Trophoblast cell (in vitro differentiated cells and primary cell): ENCODE measurements around the gene C6orf62.
A peak's percentile ranks its signal among the peaks of the same experiment; 100 is the strongest.
"Not testable (repeated sequence)": the region's sequence is repeated elsewhere in the genome, so short reads cannot be mapped to it uniquely, and the experiment has no call there.

ENCODE experiments used
- DNase-seq, 2 donors: peaks; one replicate each; pipeline ENCODE4 v3.0.0-alpha.2; 2016
- H2AFZ ChIP-seq: 2 replicates; pipeline ENCODE4 v1.6.1; 2013; ENCODE audit warnings: low read length, moderate library complexity, mild to moderate bottlenecking; ENCODE audit not compliant: insufficient read depth, poor library complexity
- H2AK5ac ChIP-seq: 2 replicates; pipeline ENCODE4 v1.6.1; 2013; ENCODE audit warnings: mild to moderate bottlenecking, low read length
- H2BK120ac ChIP-seq: 2 replicates; pipeline ENCODE4 v1.6.1; 2013; ENCODE audit warnings: low read length, mild to moderate bottlenecking, moderate library complexity; ENCODE audit not compliant: insufficient read depth, poor library complexity
- H2BK12ac ChIP-seq: 2 replicates; pipeline ENCODE4 v1.6.1; 2013; ENCODE audit warnings: mild to moderate bottlenecking, low read length, moderate library complexity
- H2BK5ac ChIP-seq: 2 replicates; pipeline ENCODE4 v1.6.1; 2013; ENCODE audit warnings: low read length, low read depth, moderate library complexity, mild to moderate bottlenecking; ENCODE audit not compliant: poor library complexity
- H3K14ac ChIP-seq: 2 replicates; pipeline ENCODE4 v1.6.1; 2013; ENCODE audit warnings: mild to moderate bottlenecking, low read length
- H3K18ac ChIP-seq: 2 replicates; pipeline ENCODE4 v1.6.1; 2013; ENCODE audit warnings: mild to moderate bottlenecking, low read length
- H3K23ac ChIP-seq: 2 replicates; pipeline ENCODE4 v1.6.1; 2013; ENCODE audit warnings: low read length
- H3K27ac ChIP-seq: 2 replicates; pipeline ENCODE4 v1.5.1; 2013; ENCODE audit warnings: low read depth, mild to moderate bottlenecking, inconsistent platforms, low read length, moderate library complexity
- H3K27me3 ChIP-seq: 2 replicates; pipeline ENCODE4 v1.6.1; 2013; ENCODE audit warnings: inconsistent platforms, mild to moderate bottlenecking, low read length, moderate library complexity; ENCODE audit not compliant: insufficient read depth
- H3K36me3 ChIP-seq, 2 experiments: 1 replicate in 1 of 2; 2 replicates in 1 of 2; pipeline ENCODE4 v1.6.1; 2013; ENCODE audit warnings: low read length in 2 of 2, mild to moderate bottlenecking in 2 of 2, moderate library complexity in 1 of 2; ENCODE audit not compliant: insufficient read depth in 2 of 2, control insufficient read depth in 1 of 2
- H3K4ac ChIP-seq: 2 replicates; pipeline ENCODE4 v1.6.1; 2013; ENCODE audit warnings: low read depth, mild to moderate bottlenecking, low read length, moderate library complexity
- H3K4me1 ChIP-seq, 2 experiments: 1 replicate in 1 of 2; 2 replicates in 1 of 2; pipeline ENCODE4 v1.6.1; 2013; ENCODE audit warnings: low read length in 2 of 2, mild to moderate bottlenecking in 2 of 2, moderate library complexity in 1 of 2; ENCODE audit not compliant: insufficient read depth in 2 of 2, control insufficient read depth in 1 of 2
- H3K4me2 ChIP-seq: 2 replicates; pipeline ENCODE4 v1.6.1; 2013; ENCODE audit warnings: inconsistent platforms, mild to moderate bottlenecking, low read length, moderate library complexity
- H3K4me3 ChIP-seq: 2 replicates; pipeline ENCODE4 v1.5.1; 2013; ENCODE audit warnings: mild to moderate bottlenecking, low read depth, low read length, inconsistent platforms
- H3K79me1 ChIP-seq: one replicate; pipeline ENCODE4 v1.6.1; 2013; ENCODE audit warnings: low read length
- H3K79me2 ChIP-seq: 2 replicates; pipeline ENCODE4 v1.6.1; 2013; ENCODE audit warnings: low read length, mild to moderate bottlenecking; ENCODE audit not compliant: control insufficient read depth, insufficient read depth, poor library complexity
- H3K9ac ChIP-seq: 2 replicates; pipeline ENCODE4 v1.6.1; 2013; ENCODE audit warnings: mild to moderate bottlenecking, low read length
- H3K9me3 ChIP-seq: 2 replicates; pipeline ENCODE4 v1.6.1; 2013; ENCODE audit warnings: low read depth, mild to moderate bottlenecking, control low read depth, inconsistent platforms, low read length; ENCODE audit not compliant: insufficient read depth
- H4K12ac ChIP-seq: 2 replicates; pipeline ENCODE4 v1.6.1; 2013; ENCODE audit warnings: low read depth, mild to moderate bottlenecking, low read length, moderate library complexity
- H4K8ac ChIP-seq: 2 replicates; pipeline ENCODE4 v1.6.1; 2013; ENCODE audit warnings: low read depth, mild to moderate bottlenecking, low read length, moderate library complexity
- H4K91ac ChIP-seq: one replicate; pipeline ENCODE4 v1.6.1; 2013; ENCODE audit warnings: low read depth, mild to moderate bottlenecking, low read length, moderate library complexity
- WGBS: extraction: QIAGEN DNeasy Blood & Tissue Kit; methylation state at CpG from one replicate; pipeline ENCODE4 v1.1.7; 2013; ENCODE audit warnings: missing lambda C conversion rate; ENCODE audit not compliant: insufficient read length, insufficient coverage; ENCODE audit errors: extremely low coverage; 5-methylcytosine and 5-hydroxymethylcytosine counted together

The C6orf62 gene

DNA sequence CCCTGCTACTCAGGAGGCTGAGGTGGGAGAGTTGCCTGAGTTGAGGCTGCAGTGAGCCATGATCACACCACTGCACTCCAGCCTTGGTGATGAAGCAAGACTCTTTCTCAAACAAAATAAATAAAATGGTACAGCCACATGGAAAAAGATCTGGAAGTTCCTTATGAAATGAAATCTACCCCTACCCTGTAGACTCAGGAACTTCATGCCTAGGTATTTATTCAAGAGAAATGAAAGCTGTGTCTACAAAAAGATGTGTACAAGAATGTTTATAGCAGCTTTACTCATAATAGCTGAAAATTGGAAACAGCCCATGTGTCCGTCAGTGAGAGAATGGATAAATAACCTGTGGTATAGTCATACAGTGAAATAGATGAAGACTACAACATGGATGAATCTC is 15.2 kb upstream of the C6orf62 start:
- Histone ChIP-seq H3K4me1 (no peaks in the 10 kb centered on the region), H2BK120ac (no peak overlapping the region), H3K9ac (no peak overlapping the region), H4K91ac (no peak overlapping the region), H3K27me3 (no peaks in the 10 kb centered on the region), H3K4me3 (no peak overlapping the region), H3K79me1 (no peaks in the 10 kb centered on the region), H2BK12ac (no peak overlapping the region), H3K4me2 (no peak overlapping the region), H4K8ac (no peak overlapping the region), H4K12ac (no peak overlapping the region), H3K9me3 (peaks cover 6% of the 10 kb centered on the region), H3K14ac (no peak overlapping the region), H2AK5ac (no peak overlapping the region), H2BK5ac (no peak overlapping the region), H3K23ac (no peak overlapping the region), H3K36me3 (no peaks in the 10 kb centered on the region), H3K18ac (no peak overlapping the region), H3K79me2 (no peaks in the 10 kb centered on the region), H2AFZ (no peak overlapping the region), H3K4ac (no peak overlapping the region), H3K27ac (no peak overlapping the region)
- WGBS = no CpG with 5 or more reads among the region's 1 CpG
- no peak for DNase-seq

DNA sequence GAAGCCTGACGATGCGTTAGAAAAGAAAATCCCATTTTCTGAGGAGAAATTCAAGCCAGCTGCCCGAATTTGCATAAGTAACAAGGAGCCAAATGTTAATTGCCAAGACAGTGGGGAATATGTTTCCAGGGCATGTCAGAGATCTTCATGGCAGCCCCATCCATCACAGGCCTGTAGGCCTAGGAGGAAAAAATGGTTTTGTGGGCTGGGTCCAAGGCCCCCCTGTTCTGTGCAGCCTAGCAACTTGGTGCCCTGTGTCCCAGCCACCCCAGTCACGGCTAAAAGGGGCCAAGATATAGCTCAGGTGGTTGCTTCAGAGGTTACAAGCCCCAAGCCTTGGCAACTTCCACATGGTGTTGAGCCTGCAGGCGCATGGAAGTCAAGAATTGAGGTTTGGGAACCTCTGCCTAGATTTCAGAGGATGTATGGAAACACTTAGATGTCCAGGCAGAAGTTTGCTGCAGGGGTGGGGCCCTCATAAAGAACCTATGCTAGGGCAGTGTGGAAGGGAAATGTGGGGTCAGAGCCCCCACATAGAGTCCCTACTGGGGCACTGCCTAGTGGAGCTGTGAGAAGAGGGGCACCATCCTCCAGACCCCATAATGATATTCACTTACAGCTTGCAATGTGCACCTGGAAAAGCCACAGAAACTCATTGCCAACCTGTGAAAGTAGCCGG is 12.6 kb upstream of the C6orf62 start:
- H3K79me1 ChIP-seq, H4K8ac ChIP-seq, H3K36me3 ChIP-seq, H3K9me3 ChIP-seq, H3K4me3 ChIP-seq, H2BK5ac ChIP-seq, H3K4me1 ChIP-seq, DNase-seq, H4K12ac ChIP-seq, H3K27me3 ChIP-seq, H3K23ac ChIP-seq, H3K4ac ChIP-seq, H3K27ac ChIP-seq, H2AK5ac ChIP-seq, H3K18ac ChIP-seq, H3K79me2 ChIP-seq, H3K14ac ChIP-seq, H2BK12ac ChIP-seq, H2BK120ac ChIP-seq, H2AFZ ChIP-seq, H4K91ac ChIP-seq, H3K4me2 ChIP-seq: not testable (repeated sequence)
- no CpG with 5 or more reads among the region's 6 CpGs for WGBS
- H3K9ac ChIP-seq = peak overlapping the region; percentile 69

GRCh38 chr6:24730653-24731052 is 11.7 kb upstream of the C6orf62 start:
- no CpG with 5 or more reads among the region's 3 CpGs for WGBS
- not testable (repeated sequence) for H2AFZ ChIP-seq, H3K4me3 ChIP-seq, H3K9ac ChIP-seq, DNase-seq, H3K23ac ChIP-seq, H4K8ac ChIP-seq, H2BK120ac ChIP-seq, H2BK5ac ChIP-seq, H3K36me3 ChIP-seq, H3K79me2 ChIP-seq, H3K4ac ChIP-seq, H3K9me3 ChIP-seq, H2BK12ac ChIP-seq, H4K12ac ChIP-seq, H3K27ac ChIP-seq, H3K27me3 ChIP-seq, H2AK5ac ChIP-seq, H3K4me2 ChIP-seq, H3K14ac ChIP-seq, H3K79me1 ChIP-seq, H4K91ac ChIP-seq, H3K18ac ChIP-seq, H3K4me1 ChIP-seq

DNA sequence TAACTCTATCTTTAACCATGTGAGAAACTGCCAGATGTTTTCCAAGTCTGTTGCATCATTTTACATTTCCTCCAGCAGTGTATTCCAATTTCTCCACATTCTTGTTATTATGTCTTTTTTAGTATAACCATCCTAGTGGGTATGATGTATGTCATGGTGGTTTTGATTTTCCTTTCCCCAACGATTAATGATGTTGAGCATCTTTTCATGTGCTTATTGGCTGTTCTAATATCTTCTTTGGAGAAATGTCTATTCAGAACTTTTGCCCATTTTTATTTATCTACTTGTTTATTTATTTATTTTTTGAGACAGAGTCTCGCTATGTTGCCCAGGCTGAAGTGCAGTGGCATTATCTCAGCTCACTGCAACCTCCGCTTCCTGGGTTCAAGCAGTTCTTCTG is 4.3 kb upstream of the C6orf62 start:
- H2BK5ac ChIP-seq = no peak overlapping the region
- H3K4me2 ChIP-seq = no peak overlapping the region
- H3K23ac ChIP-seq = no peak overlapping the region
- DNase-seq = no peak
- H3K27ac ChIP-seq = no peak overlapping the region
- H3K27me3 ChIP-seq = no peaks in the 10 kb centered on the region
- no peaks in the 10 kb centered on the region for H3K36me3 ChIP-seq
- H3K18ac ChIP-seq = no peak overlapping the region
- WGBS = no CpG with 5 or more reads among the region's 3 CpGs
- no peak overlapping the region for H2BK12ac ChIP-seq
- peaks cover 13% of the 10 kb centered on the region for H3K79me2 ChIP-seq
- H2BK120ac ChIP-seq = no peak overlapping the region
- H3K14ac ChIP-seq = no peak overlapping the region
- no peak overlapping the region for H4K8ac ChIP-seq
- no peak overlapping the region for H3K4me3 ChIP-seq
- H3K9me3 ChIP-seq = no peaks in the 10 kb centered on the region
- H4K12ac ChIP-seq = no peak overlapping the region
- H3K79me1 ChIP-seq = peaks cover 11% of the 10 kb centered on the region
- no peak overlapping the region for H3K9ac ChIP-seq
- H3K4ac ChIP-seq = no peak overlapping the region
- H4K91ac ChIP-seq = no peak overlapping the region
- H3K4me1 ChIP-seq = no peaks in the 10 kb centered on the region
- no peak overlapping the region for H2AFZ ChIP-seq
- no peak overlapping the region for H2AK5ac ChIP-seq
